Dermis microvascular lymphatic vessel endothelial cell (primary cell): ENCODE data around the gene ZW10. TPM values are rescaled to one million over a fixed set of nuclear protein-coding genes. Genes with fewer than 3 reads are reported as not detected.

Source experiments
- DNase-seq, 2 donors: peaks; one replicate each; pipeline versions ENCODE4 v3.0.0 to v3.0.0-alpha.2; 2010; ENCODE audit warnings: low read depth in 2 of 2
- total RNA-seq: library from RNA; depleted of rRNA; stranded (reverse); fragments of >200 nt; gene quantifications from 2 replicates; pipeline ENCODE4 v1.2.1, GENCODE V29; 2014

ZW10 gene
- total RNA-seq, 1 donor from 2014 or later: 18.1 TPM

DNA sequence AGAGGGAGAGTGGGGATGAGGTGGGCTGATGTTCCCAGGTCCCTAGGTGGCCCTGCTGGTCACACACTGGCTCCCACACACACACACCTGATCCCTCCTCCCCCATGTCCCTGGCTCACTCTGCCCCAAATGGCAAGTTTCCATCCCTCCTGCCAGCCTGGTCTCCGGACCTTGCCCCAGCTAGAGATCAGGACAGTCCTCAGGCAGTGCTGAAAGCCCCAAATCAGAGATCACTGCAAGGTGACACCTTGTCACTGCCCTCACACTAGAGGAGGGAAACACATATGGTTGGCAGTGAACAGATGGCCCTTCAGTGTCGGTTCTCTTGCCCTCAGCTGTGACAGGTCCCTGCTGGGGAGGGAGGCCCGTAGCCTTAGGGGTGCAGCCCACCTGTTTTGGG, 75.0 kb downstream of the ZW10 start:
- no peak for DNase-seq

DNA sequence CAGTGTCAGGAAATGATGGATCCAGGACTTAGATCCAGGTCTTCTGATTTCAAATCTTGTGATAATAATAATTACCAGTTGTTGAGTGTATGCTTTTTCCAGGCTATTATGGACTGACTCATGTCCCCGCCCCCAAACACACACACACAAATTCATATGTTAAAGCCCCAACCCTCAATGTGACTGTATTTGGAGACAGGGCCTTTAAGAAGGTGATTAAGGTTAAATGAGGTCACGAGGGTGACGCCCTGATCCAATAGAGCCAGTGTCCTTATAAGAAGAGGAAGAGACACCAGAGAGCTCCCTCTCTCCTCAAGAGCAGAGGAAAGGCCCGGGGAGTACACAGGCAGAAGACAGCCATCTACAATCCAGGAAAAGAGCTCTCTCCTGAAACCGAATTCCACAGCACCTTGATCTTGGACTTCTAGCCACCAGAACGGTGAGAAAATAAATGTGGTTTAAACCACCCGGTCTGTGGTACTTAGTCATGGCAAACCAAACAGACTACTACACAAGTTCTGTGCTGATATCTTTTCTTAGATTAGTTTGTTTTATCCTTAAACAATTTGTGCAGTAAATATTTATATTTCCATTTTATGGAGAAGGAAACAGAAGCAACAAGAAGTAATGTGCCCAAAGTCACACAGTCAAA, 75.6 kb downstream of the ZW10 start:
- DNase-seq: no peak

GRCh38 chr11:113697111-113697510, 76.4 kb downstream of the ZW10 start:
- no peak for DNase-seq

DNA sequence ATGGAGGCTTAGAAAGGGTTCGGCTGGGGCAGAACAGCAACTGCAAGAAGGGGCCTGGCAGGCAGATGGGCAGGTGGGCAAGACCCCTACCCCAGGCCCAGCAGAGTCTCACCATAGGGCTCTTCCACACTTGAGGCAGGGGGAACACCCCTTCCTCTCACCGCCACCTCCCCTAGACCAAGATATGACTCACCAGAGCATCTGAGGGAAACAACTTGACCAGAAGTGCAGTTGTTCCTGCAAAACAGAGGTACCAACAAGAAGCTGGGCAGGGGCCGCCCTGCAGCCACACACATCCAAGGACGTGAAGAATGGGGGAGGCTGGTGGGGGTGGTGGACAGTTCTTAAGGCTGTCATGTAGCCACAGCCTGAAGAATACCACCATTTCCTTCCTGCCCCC, 78.3 kb downstream of the ZW10 start:
- DNase-seq: no peak

GRCh38 chr11:113694390-113694789, 79.1 kb downstream of the ZW10 start:
- DNase-seq: no peak

DNA sequence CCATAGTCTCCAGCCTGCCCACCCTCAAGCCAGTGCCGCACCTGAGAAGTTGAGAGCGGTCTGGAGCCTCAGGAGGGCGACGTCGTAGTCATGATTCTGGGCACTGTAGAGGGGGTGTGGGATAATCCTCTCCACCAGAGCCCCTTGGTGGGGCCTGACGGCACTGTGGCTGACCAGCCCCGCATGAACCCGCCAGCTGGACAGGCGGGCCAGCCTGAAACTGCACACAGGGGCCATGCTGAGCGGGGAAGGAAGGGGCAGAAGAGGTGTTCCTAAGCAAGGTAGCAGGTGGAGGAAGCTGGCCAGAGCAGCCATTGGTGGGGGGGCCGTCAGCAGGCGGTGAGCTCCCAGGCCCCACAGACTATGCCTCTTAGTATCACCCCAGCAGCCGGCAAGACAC, 80.5 kb downstream of the ZW10 start:
- DNase-seq: no peak

DNA sequence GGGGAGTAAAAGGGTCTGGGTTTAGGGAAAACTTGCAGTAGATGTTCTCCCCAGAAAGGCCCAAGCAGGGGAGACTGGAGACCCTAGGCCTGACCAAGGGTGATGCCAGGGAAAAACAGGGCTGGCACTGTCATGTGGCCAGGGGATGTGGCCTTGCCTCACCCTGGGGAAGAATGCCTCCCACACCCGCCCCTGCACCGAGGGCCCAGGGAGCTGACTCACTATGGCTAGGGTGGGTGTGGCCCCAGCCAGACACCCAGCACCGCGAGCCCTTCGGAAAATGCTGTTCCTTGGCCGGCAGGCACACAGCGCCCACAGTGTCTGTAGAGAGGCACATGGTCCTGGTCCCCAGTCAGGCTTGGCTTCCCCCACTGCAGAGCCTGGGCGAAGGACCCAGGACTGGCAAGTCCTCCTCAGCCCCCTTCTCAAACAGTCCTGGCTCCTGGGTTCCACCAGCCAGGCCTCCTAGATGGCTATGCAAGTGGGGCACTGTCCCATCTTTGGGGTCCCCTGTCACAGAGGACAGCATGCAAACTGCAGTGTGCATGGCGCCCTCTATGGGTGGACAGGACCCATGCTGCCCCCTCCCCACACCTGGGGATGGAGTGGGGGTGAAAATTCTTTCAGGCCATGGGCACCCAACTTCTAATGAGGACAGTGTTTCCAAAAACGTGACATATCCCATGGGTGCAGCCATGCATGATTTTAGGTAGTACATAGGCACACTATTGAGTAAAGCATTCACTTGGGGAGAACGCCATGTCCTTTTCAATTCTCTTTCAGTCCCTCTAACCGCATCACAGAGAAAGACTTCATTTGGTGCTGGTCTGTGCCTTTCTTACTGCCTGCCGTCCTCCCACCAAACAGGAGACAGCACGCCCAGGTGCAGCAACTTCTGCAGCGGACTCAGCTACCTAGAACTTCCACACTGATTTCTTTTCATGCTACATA, 82.6 kb downstream of the ZW10 start:
- DNase-seq: no peak

- no peak for DNase-seq
These were observed 83.5 kb downstream of the ZW10 start for GRCh38 chr11:113689768-113690618.

- no peak for DNase-seq
These were observed 87.7 kb downstream of the ZW10 start for GRCh38 chr11:113685654-113686359.

DNA sequence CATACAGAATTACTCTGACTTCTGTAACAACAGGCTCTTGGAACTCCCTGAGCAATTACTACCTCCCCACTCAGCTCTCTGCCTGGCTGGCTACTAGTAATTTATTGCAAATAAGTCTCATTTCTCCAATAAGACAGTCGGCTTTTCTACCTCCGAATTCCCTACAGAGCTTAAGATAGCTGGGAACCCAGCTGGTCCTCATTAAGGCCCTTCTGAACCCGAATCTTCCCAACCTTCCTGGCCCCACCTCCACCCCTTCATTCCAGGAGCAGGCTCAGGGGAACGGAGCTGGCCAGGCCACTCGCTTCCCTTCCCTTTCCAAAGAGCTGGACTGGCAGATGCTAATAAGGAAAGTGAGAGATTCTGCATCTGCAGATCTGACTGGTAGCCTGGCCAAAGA, 89.0 kb downstream of the ZW10 start:
- no peak for DNase-seq

DNA sequence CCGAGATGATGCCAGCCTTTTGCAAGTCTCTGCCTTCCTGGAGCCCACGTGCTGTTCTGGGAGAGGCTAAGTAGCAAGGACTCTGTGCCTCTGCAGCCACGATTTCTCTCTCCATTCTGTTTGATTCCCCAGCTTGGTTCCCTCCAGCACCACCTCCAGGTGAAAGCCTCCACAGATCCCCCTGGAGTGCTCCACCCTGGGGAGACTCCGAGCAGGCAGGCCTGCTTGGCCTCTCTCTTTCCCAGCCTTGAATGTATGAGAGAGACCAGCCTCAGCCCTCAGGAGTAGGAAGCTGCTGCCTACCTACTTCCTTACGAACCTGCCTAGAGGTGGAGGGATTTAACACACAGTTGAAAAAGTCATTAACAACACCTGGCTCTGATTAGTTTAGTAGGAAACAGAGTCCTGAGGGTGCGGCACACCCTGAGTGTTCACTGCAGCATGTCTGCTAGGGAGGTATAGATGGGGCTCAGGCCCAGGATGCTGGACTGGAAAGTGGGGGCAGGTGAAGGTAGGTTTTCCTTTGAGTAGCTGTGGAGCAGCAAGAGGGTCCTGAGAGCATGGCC, 89.9 kb downstream of the ZW10 start:
- no peak for DNase-seq

Other genes with a start within 250 kb of the ZW10 start
- 0.13 TPM in 2 replicates for gene TMPRSS5, start 67.4 kb downstream of the ZW10 start, total RNA-seq
- not detected in 2 replicates for gene CLDN25, start 6.1 kb upstream of the ZW10 start, total RNA-seq
- 24.9 and 32.9 TPM in 2 replicates for gene USP28, start 101.9 kb upstream of the ZW10 start, total RNA-seq
- not detected in 2 replicates for gene HTR3B, start 131.1 kb upstream of the ZW10 start, total RNA-seq
- gene HTR3A, start 201.4 kb upstream of the ZW10 start, total RNA-seq: not detected in 2 replicates